Brain microvascular endothelial cell (primary cell): ENCODE results near the gene UQCRH.
A peak's percentile ranks its signal among the peaks of the same experiment; 100 is the strongest.

Experiments used
- DNase-seq: peaks from one replicate; pipeline ENCODE4 v3.0.0-alpha.2; 2020
- H3K27ac ChIP-seq: fragments of 250-450 bp; sonication (Bioruptor Pico); 2 replicates; pipeline ENCODE4 v1.5.1; 2020; ENCODE audit warnings: mild to moderate bottlenecking, moderate library complexity
- H3K27me3 ChIP-seq: fragments of 250-450 bp; sonication (Bioruptor Pico); replicated peaks from 2 replicates; pipeline ENCODE4 v1.5.1; 2020; ENCODE audit warnings: mild to moderate bottlenecking
- H3K36me3 ChIP-seq: fragments of 250-450 bp; sonication (Bioruptor Pico); replicated peaks from 2 replicates; pipeline ENCODE4 v1.5.1; 2020; ENCODE audit warnings: mild to moderate bottlenecking
- H3K4me3 ChIP-seq: 2 replicates; pipeline ENCODE4 v1.5.1; 2011; ENCODE audit warnings: low read depth, mild to moderate bottlenecking, control low read depth, low read length, moderate library complexity
- in situ Hi-C: cut with HindIII; loops from 2 replicates; pipeline ENCODE4 v1.10.0; 2017; ENCODE audit warnings: low sequenced_read_pairs, low pct_ligation_motif_present
- TF ChIP-seq, protein P1 (sequence below): IDR thresholded peaks from 2 replicates; pipeline ENCODE4 v1.5.1; 2011; ENCODE audit warnings: low read depth, mild to moderate bottlenecking, moderate library complexity, low read length, control low read depth, inconsistent platforms; ENCODE audit errors: missing control alignments

Gene UQCRH

DNA sequence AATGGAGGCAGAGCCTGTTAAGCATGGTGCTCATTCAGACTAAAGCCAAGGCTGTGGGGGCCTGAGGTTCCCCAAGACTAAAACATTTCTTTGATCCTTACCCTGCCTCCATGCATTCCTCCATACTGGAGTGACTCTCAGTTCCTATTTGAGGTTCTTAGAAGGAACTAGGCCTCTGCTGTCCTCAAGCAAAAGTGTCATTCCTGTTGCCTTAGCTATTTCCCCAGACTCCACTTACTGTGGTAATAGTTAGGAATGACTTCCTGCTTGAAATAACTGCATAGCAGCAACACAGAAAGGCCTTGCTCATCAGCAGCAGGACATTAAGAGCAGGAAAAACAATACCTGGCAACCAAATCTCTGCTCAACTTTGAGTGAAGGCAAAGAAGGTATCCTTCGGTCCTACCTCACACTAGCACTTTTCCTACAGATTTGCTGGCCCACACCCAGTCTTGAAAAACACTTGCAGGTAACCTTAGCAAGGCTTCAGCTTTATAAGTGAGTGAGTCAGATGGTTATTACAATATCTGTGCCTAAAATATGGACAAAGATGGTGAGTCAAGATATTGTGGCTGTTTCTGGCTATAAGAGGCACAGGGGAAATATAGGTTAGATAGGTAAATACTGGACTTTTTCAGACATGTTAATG lies 14.9 kb upstream of the UQCRH start:
- Histone ChIP-seq H3K27ac (peak overlapping the region; percentile 30), H3K4me3 (no peak overlapping the region), H3K36me3 (peaks cover 33% of the 10 kb centered on the region), H3K27me3 (no peaks in the 10 kb centered on the region)
- in situ Hi-C loops: no loop called here
- DNase-seq: peak; percentile 50
- TF ChIP-seq, protein P1, sequence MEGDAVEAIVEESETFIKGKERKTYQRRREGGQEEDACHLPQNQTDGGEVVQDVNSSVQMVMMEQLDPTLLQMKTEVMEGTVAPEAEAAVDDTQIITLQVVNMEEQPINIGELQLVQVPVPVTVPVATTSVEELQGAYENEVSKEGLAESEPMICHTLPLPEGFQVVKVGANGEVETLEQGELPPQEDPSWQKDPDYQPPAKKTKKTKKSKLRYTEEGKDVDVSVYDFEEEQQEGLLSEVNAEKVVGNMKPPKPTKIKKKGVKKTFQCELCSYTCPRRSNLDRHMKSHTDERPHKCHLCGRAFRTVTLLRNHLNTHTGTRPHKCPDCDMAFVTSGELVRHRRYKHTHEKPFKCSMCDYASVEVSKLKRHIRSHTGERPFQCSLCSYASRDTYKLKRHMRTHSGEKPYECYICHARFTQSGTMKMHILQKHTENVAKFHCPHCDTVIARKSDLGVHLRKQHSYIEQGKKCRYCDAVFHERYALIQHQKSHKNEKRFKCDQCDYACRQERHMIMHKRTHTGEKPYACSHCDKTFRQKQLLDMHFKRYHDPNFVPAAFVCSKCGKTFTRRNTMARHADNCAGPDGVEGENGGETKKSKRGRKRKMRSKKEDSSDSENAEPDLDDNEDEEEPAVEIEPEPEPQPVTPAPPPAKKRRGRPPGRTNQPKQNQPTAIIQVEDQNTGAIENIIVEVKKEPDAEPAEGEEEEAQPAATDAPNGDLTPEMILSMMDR: no peak

DNA sequence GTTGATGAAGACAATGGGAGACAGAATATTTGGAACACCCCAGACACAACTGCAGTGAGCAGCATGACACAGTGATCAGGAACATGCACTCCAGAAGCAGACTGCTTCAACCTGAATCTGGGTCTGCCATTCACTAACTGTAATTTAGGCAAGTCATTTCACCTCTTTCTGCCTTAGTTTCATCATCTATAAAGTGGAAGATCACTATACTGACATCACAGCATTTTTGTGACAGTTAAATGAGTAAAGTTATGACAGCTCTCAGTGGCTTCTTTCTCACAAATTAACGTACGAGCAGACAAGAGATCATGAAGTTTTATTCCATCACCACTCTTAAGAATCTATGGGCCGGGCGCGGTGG lies 14.4 kb upstream of the UQCRH start:
- TF ChIP-seq, protein P1: no peak

DNA sequence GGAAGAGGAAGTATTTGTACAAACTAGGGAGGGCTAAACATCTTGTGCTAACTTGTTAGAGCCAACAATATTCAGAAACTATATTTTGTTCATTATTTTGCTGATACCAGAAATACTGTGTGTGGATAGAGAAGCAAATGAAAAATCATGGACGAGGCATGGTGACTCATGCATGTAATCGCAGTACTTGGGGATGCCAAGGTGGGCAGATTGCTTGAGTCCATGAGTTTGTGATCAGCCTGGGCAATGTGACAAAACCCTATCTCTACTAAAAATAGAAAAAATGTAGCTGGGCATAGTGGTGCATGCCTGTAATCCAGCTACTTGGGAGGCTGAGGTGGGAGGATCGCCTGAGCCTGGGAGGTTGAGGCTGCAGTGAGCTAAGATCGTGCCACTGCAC lies 13.5 kb upstream of the UQCRH start:
- TF ChIP-seq, protein P1: no peak
- no peaks in the 10 kb centered on the region for H3K27me3 ChIP-seq
- no peak for DNase-seq
- H3K4me3 ChIP-seq: no peak overlapping the region
- no peak overlapping the region for H3K27ac ChIP-seq
- H3K36me3 ChIP-seq: peaks cover 35% of the 10 kb centered on the region
- in situ Hi-C loops: no loop called here

More for the DNA sequence above, 14.4 kb upstream of the UQCRH start:
- Histone ChIP-seq H3K36me3 (peaks cover 33% of the 10 kb centered on the region), H3K27ac (peak overlapping the region; percentile 30), H3K4me3 (no peak overlapping the region), H3K27me3 (no peaks in the 10 kb centered on the region)
- no peak for DNase-seq
- in situ Hi-C loops: no loop called here

DNA sequence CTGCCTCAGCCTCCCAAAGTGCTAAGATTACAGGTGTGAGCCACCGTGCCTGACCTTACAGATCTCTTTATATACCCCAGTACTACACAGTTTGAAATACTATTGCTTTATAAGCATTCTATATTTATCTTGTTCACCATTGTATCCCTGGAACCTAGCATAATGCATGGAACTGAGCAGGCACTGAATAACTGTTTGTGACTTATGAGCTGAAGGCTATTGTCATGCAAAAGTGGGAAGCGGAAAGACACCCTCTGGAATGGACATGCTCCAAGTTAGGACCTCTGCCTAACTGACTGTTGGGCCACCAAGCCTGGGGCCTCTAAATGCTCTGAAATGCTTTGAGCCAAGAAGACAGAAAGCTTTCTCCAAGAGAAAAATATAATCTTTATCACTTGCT lies 8.2 kb upstream of the UQCRH start:
- no peak overlapping the region for H3K27ac ChIP-seq
- no peak for DNase-seq
- TF ChIP-seq, protein P1: no peak
- no peaks in the 10 kb centered on the region for H3K27me3 ChIP-seq
- in situ Hi-C loops: no loop called here
- no peak overlapping the region for H3K4me3 ChIP-seq
- peaks cover 48% of the 10 kb centered on the region for H3K36me3 ChIP-seq

DNA sequence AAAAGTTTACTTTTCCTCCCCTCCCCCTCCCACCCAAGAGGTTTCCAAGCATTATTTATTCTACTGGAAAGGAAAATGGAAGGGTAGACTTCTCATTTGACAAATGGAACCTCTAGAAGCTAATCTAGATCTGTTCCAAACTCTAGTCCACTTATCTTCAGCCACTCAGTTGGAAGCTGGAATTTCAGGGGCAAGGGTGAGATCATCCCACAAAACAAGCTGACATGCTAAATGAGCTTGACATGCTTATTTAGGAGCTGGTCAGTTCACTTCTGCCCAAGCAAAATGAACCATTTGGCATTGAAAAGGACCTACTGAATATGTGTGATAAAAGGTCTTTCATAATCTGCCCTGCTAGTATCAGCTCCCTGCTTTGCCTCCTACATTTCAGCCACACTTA lies 5.1 kb upstream of the UQCRH start:
- DNase-seq: no peak
- TF ChIP-seq, protein P1: no peak
- Histone ChIP-seq H3K27me3 (no peaks in the 10 kb centered on the region), H3K4me3 (no peak overlapping the region), H3K36me3 (peaks cover 42% of the 10 kb centered on the region), H3K27ac (no peak overlapping the region)
- in situ Hi-C loops: no loop called here
